SK-N-SH (cell line): ENCODE measurements around the gene TIMM10. TPM values are rescaled to one million over a fixed set of nuclear protein-coding genes. Genes with fewer than 3 reads are reported as not detected.
A peak's percentile ranks its signal among the peaks of the same experiment; 100 is the strongest.

Experiments used
- CTCF ChIA-PET: fragments of 300-600, 350-600 bp; formaldehyde crosslinking; extraction: SDS; loops from one replicate; lab custom pipeline; 2021; lab: Yijun Ruan, JAX
- POLR2A ChIA-PET: fragments of 350-600 bp; sonication (Branson Sonifier 250); formaldehyde crosslinking; extraction: SDS; loops from one replicate; lab custom pipeline; 2020; ENCODE audit warnings: antibody characterized with exemption, inconsistent platforms; lab: Yijun Ruan, JAX
- DNase-seq: peaks from one replicate; pipeline ENCODE4 v3.0.0; 2012
- H2AFZ ChIP-seq: fragments of 200-600 bp; sonication (generic); 2 replicates; pipeline ENCODE4 v1.8.1; 2016; ENCODE audit warnings: antibody characterized with exemption, mild to moderate bottlenecking, low read depth
- H3F3A ChIP-seq: fragments of 200-600 bp; sonication (generic); replicated peaks from 2 replicates; pipeline ENCODE3; 2016; ENCODE audit warnings: antibody characterized with exemption, mild to moderate bottlenecking; ENCODE audit not compliant: insufficient read depth
- H3K27ac ChIP-seq, 2 experiments: fragments of 200-500 bp in 1 of 2; fragments of 200-600 bp in 1 of 2; sonication (Bioruptor generic) in 1 of 2; sonication (generic), shearing (Covaris generic) in 1 of 2; 2 replicates each; pipeline versions ENCODE4 v1.5.1 to v1.6.1; 2014 to 2016; ENCODE audit warnings: low read depth in 2 of 2, inconsistent platforms in 1 of 2, low read length in 1 of 2, mild to moderate bottlenecking in 1 of 2, mixed read lengths in 1 of 2
- H3K27me3 ChIP-seq: fragments of 200-600 bp; sonication (generic), shearing (Covaris generic); 2 replicates; pipeline ENCODE4 v1.6.1; 2016; ENCODE audit warnings: mixed run types; ENCODE audit not compliant: insufficient read depth
- H3K36me3 ChIP-seq, 2 experiments: fragments of 200-500 bp in 1 of 2; fragments of 200-600 bp in 1 of 2; sonication (Bioruptor generic) in 1 of 2; sonication (generic) in 1 of 2; replicated peaks in 1 of 2; 2 replicates each; pipeline versions ENCODE3 to v1.5.1; 2014 to 2016; ENCODE audit warnings: low read length in 1 of 2, mild to moderate bottlenecking in 1 of 2; ENCODE audit not compliant: insufficient read depth in 2 of 2, control insufficient read depth in 1 of 2
- H3K4me1 ChIP-seq, 2 experiments: fragments of 200-500 bp in 1 of 2; fragments of 200-600 bp in 1 of 2; sonication (Bioruptor generic) in 1 of 2; sonication (generic), shearing (Covaris generic) in 1 of 2; 2 replicates each; pipeline versions ENCODE4 v1.5.1 to v1.6.1; 2014 to 2016; ENCODE audit warnings: low read depth in 1 of 2, low read length in 1 of 2, mixed run types in 1 of 2; ENCODE audit not compliant: insufficient read depth in 2 of 2, control insufficient read depth in 1 of 2
- H3K4me2 ChIP-seq: fragments of 200-600 bp; sonication (generic), shearing (Covaris generic); 2 replicates; pipeline ENCODE4 v1.6.1; 2017; ENCODE audit warnings: mixed run types
- H3K4me3 ChIP-seq, 2 experiments: fragments of 200-500 bp in 1 of 2; fragments of 200-600 bp in 1 of 2; sonication (Bioruptor generic) in 1 of 2; sonication (generic), shearing (Covaris generic) in 1 of 2; 2 replicates each; pipeline versions ENCODE4 v1.5.1 to v1.8.1; 2014 to 2016; ENCODE audit warnings: low read depth in 2 of 2, inconsistent platforms in 1 of 2, low read length in 1 of 2, mild to moderate bottlenecking in 1 of 2, mixed read lengths in 1 of 2, moderate library complexity in 1 of 2
- H3K79me2 ChIP-seq: fragments of 200-600 bp; sonication (generic); 2 replicates; pipeline ENCODE4 v1.8.1; 2017; ENCODE audit warnings: mild to moderate bottlenecking; ENCODE audit not compliant: insufficient read depth
- H3K9ac ChIP-seq: fragments of 200-600 bp; sonication (generic); 2 replicates; pipeline ENCODE4 v1.6.1; 2017; ENCODE audit warnings: mixed run types
- H3K9me2 ChIP-seq: fragments of 200-600 bp; sonication (generic); 2 replicates; pipeline ENCODE4 v1.6.1; 2017; ENCODE audit warnings: mixed run types
- H3K9me3 ChIP-seq: fragments of 200-600 bp; sonication (generic); 2 replicates; pipeline ENCODE4 v1.6.1; 2017; ENCODE audit warnings: mixed run types, mild to moderate bottlenecking, moderate library complexity
- H4K20me1 ChIP-seq: fragments of 200-600 bp; sonication (generic); 2 replicates; pipeline ENCODE4 v1.6.1; 2017; ENCODE audit warnings: mild to moderate bottlenecking, mixed run types; ENCODE audit not compliant: insufficient read depth
- CHD2 ChIP-seq: fragments of 150-350 bp; IDR thresholded peaks from 2 replicates; pipeline ENCODE4 v1.6.1; 2018; ENCODE audit warnings: low read length; ENCODE audit not compliant: partially characterized antibody
- MAX ChIP-seq: IDR thresholded peaks from 2 replicates; pipeline ENCODE4 v1.4.0; 2012; ENCODE audit warnings: low read depth
- WGBS: methylation state at CpG from one replicate; pipeline ENCODE4 v1.1.6; 2017; ENCODE audit warnings: low lambda C conversion rate; 5-methylcytosine and 5-hydroxymethylcytosine counted together
- polyA plus RNA-seq, 3 experiments: library from polyadenylated mRNA; depleted of rRNA; stranded (reverse); fragments of >200 nt; gene quantifications; 2 replicates each; pipeline ENCODE4 v1.2.3, GENCODE V29; 2012
- small RNA-seq, 7 experiments: library from RNA; depleted of rRNA; stranded (forward); fragments of <200 nt; gene quantifications; one replicate each; pipeline ENCODE3, GENCODE V24; 2012

TIMM10 gene
- polyA plus RNA-seq, 1 of the 3 experiments (the other 2 are of a cell fraction) = 179 TPM

GRCh38 chr11:57479021-57479663 lies 51.4 kb downstream of the TIMM10 start:
- CTCF ChIA-PET = interaction anchor here (0.9 to 27.2 kb wide), 7 partner anchors 13 to 117 kb away, joined by 3 to 517 read pairs (median 4); partner anchors contain the start of genes RTN4RL2 and TIMM10
- peak; percentile 37 for TF ChIP-seq CHD2
- no peak for TF ChIP-seq MAX
- no peak overlapping the region for H3K9ac ChIP-seq
- no peaks in the 10 kb centered on the region for H3K79me2 ChIP-seq
- H3K27ac ChIP-seq = no peak overlapping the region
- no peak overlapping the region for H2AFZ ChIP-seq
- no peak overlapping the region for H3K4me2 ChIP-seq
- H3K4me3 ChIP-seq = no peak overlapping the region
- H3F3A ChIP-seq = no peaks in the 10 kb centered on the region
- no peaks in the 10 kb centered on the region for H4K20me1 ChIP-seq
- no peaks in the 10 kb centered on the region for H3K9me2 ChIP-seq
- peaks cover 4 to 17% of the 10 kb centered on the region in 2 experiments; a peak in 2 of 4 replicates for H3K4me1 ChIP-seq
- POLR2A ChIA-PET = no interaction called here
- peak; percentile 47 for DNase-seq
- H3K9me3 ChIP-seq = no peaks in the 10 kb centered on the region
- WGBS = 43% methylated on average over 11 of the region's 11 CpGs
- H3K27me3 ChIP-seq = peaks cover 28% of the 10 kb centered on the region
- H3K36me3 ChIP-seq = no peaks in the 10 kb centered on the region

Small RNA genes lying within 50 kb of the gene (small RNA-seq; reads per million reads assigned to genes)
- gene RN7SL605P = 0 reads per million in 7 experiments

Other genes starting within 250 kb of the TIMM10 start
- gene TNKS1BP1, start 205.8 kb downstream of the TIMM10 start, polyA plus RNA-seq (2012; rRNA removed) = 29.6 and 43.3 TPM in 2 replicates
- gene SSRP1, start 194.9 kb downstream of the TIMM10 start, polyA plus RNA-seq (2012; rRNA removed) = 122 and 137 TPM in 2 replicates
- not detected in 2 replicates for gene P2RX3, start 192.4 kb downstream of the TIMM10 start, polyA plus RNA-seq (2012; rRNA removed)
- gene PRG3, start 149.6 kb downstream of the TIMM10 start, polyA plus RNA-seq (2012; rRNA removed) = not detected in 2 replicates
- gene PRG2, start 140.1 kb downstream of the TIMM10 start, polyA plus RNA-seq (2012; rRNA removed) = not detected in 2 replicates
- gene SLC43A3, start 103.6 kb downstream of the TIMM10 start, polyA plus RNA-seq (2012; rRNA removed) = 4.1 and 4.7 TPM in 2 replicates
- 0.08 and 0.30 TPM in 2 replicates for gene RTN4RL2, start 70.2 kb downstream of the TIMM10 start, polyA plus RNA-seq (2012; rRNA removed)
- gene SLC43A1, start 15.1 kb downstream of the TIMM10 start, polyA plus RNA-seq (2012; rRNA removed) = 3.7 and 4.4 TPM in 2 replicates
- gene SMTNL1, start 6.8 kb upstream of the TIMM10 start, polyA plus RNA-seq (2012; rRNA removed) = not detected in 2 replicates
- gene UBE2L6, start 36.9 kb upstream of the TIMM10 start, polyA plus RNA-seq (2012; rRNA removed) = 65.9 and 77.0 TPM in 2 replicates
- 1.9 and 4.5 TPM in 2 replicates for gene SERPING1, start 66.9 kb upstream of the TIMM10 start, polyA plus RNA-seq (2012; rRNA removed)
- gene YPEL4, start 119.2 kb upstream of the TIMM10 start, polyA plus RNA-seq (2012; rRNA removed) = 2.3 and 2.4 TPM in 2 replicates
- gene CLP1, start 127.0 kb upstream of the TIMM10 start, polyA plus RNA-seq (2012; rRNA removed) = 18.1 and 25.8 TPM in 2 replicates
- gene ZDHHC5, start 137.4 kb upstream of the TIMM10 start, polyA plus RNA-seq (2012; rRNA removed) = 46.6 and 54.8 TPM in 2 replicates
- 35.2 and 38.7 TPM in 2 replicates for gene MED19, start 181.5 kb upstream of the TIMM10 start, polyA plus RNA-seq (2012; rRNA removed)
- gene TMX2, start 181.8 kb upstream of the TIMM10 start, polyA plus RNA-seq (2012; rRNA removed) = 88.6 and 94.6 TPM in 2 replicates
- 291 and 333 TPM in 2 replicates for gene SELENOH, start 210.7 kb upstream of the TIMM10 start, polyA plus RNA-seq (2012; rRNA removed)
- not detected in 2 replicates for gene BTBD18, start 221.1 kb upstream of the TIMM10 start, polyA plus RNA-seq (2012; rRNA removed)
- 39.4 and 49.4 TPM in 2 replicates for gene CTNND1, start 231.0 kb upstream of the TIMM10 start, polyA plus RNA-seq (2012; rRNA removed)